Endothelial cell of umbilical vein (primary cell): ENCODE data around the gene PLK5. TPM values are rescaled to one million over a fixed set of nuclear protein-coding genes. Genes with fewer than 3 reads are reported as not detected.
"Not testable (repeated sequence)": the region's sequence is repeated elsewhere in the genome, so short reads cannot be mapped to it uniquely, and the experiment has no call there.

ENCODE experiments used
- BruUV-seq: library from RNA; stranded (reverse); fragments of 400-500 nt; replicated peaks from 2 replicates; lab custom pipeline; 2021; lab: Mats Ljungman, UMichigan
- CTCF ChIA-PET: fragments of 300-600, 350-600 bp; sonication (Branson Sonifier 250); formaldehyde crosslinking; loops from one replicate; lab custom pipeline; 2021; ENCODE audit warnings: antibody characterized with exemption, inconsistent platforms; lab: Charles Lee
- POLR2A ChIA-PET: fragments of 300-600, 350-600 bp; sonication (Branson Sonifier 250); formaldehyde crosslinking; loops from one replicate; lab custom pipeline; 2021; ENCODE audit warnings: antibody characterized with exemption, inconsistent platforms; lab: Charles Lee
- DNase-seq: peaks from one replicate; pipeline ENCODE4 v3.0.0-alpha.2; 2011; ENCODE audit warnings: low read depth, low spot score
- FAIRE-seq: peaks from 2 replicates; lab custom pipeline; 2011; peaks lifted over from hg19 to GRCh38; lab: Jason Lieb, UNC
- H2AFZ ChIP-seq: 2 replicates; pipeline ENCODE4 v1.6.0; 2012; ENCODE audit warnings: low read depth, low read length, control low read depth, inconsistent platforms
- H3K27ac ChIP-seq: 2 replicates; pipeline ENCODE4 v1.5.1; 2011; ENCODE audit warnings: low read depth, mild to moderate bottlenecking, control low read depth, low read length, moderate library complexity; ENCODE audit not compliant: insufficient read depth
- H3K27me3 ChIP-seq, 2 experiments: 2 replicates each; pipeline versions ENCODE4 v1.6.0 to v1.6.1; 2011; ENCODE audit warnings: low read length in 2 of 2, mixed read lengths in 1 of 2; ENCODE audit not compliant: control insufficient read depth in 2 of 2, insufficient read depth in 2 of 2
- H3K36me3 ChIP-seq, 2 experiments: 2 replicates in 1 of 2; 3 replicates in 1 of 2; pipeline ENCODE4 v1.5.1; 2011; ENCODE audit warnings: low read length in 2 of 2, mild to moderate bottlenecking in 1 of 2, moderate library complexity in 1 of 2; ENCODE audit not compliant: control insufficient read depth in 2 of 2, insufficient read depth in 2 of 2; ENCODE audit errors: extremely low read depth in 1 of 2
- H3K4me1 ChIP-seq: 3 replicates; pipeline ENCODE4 v1.5.1; 2011; ENCODE audit warnings: mild to moderate bottlenecking, low read length; ENCODE audit not compliant: control insufficient read depth, insufficient read depth; ENCODE audit errors: extremely low read depth
- H3K4me2 ChIP-seq: 2 replicates; pipeline ENCODE4 v1.6.1; 2011; ENCODE audit warnings: low read length, control low read depth, mixed read lengths; ENCODE audit not compliant: insufficient read depth
- H3K4me3 ChIP-seq, 3 experiments: fragments of 200-600 bp in 1 of 3; sonication (generic), shearing (Covaris generic) in 1 of 3; replicated peaks in 1 of 3; 2 replicates each; pipeline ENCODE4 v1.5.1; 2011 to 2016; ENCODE audit warnings: control low read depth in 3 of 3, low read length in 3 of 3, mild to moderate bottlenecking in 2 of 3, inconsistent platforms in 1 of 3, low read depth in 1 of 3, moderate library complexity in 1 of 3; ENCODE audit not compliant: insufficient read depth in 1 of 3
- H3K79me2 ChIP-seq: 2 replicates; pipeline ENCODE4 v1.6.0; 2012; ENCODE audit warnings: low read length, inconsistent platforms; ENCODE audit not compliant: control insufficient read depth, insufficient read depth
- H3K9ac ChIP-seq: replicated peaks from 2 replicates; pipeline ENCODE3; 2011; ENCODE audit warnings: low read length, control low read depth; ENCODE audit not compliant: insufficient read depth; ENCODE audit errors: extremely low read depth
- H3K9me1 ChIP-seq: replicated peaks from 3 replicates; pipeline ENCODE4 v1.6.0; 2011; ENCODE audit warnings: mild to moderate bottlenecking, low read length; ENCODE audit not compliant: control insufficient read depth, insufficient read depth; ENCODE audit errors: extremely low read depth
- H3K9me3 ChIP-seq: replicated peaks from 2 replicates; pipeline ENCODE4 v1.5.1; 2012; ENCODE audit warnings: low read length, inconsistent platforms; ENCODE audit not compliant: control insufficient read depth, insufficient read depth
- H4K20me1 ChIP-seq: replicated peaks from 2 replicates; pipeline ENCODE3; 2011; ENCODE audit warnings: mild to moderate bottlenecking, low read length; ENCODE audit not compliant: control insufficient read depth, insufficient read depth; ENCODE audit errors: extremely low read depth
- CTCF ChIP-seq, 2 donors: IDR thresholded peaks; 1 replicate in 1 of 2; 2 replicates in 1 of 2; pipeline ENCODE4 v1.5.1; 2011; ENCODE audit warnings: low read length in 2 of 2, mild to moderate bottlenecking in 2 of 2, moderate library complexity in 2 of 2, control low read depth in 1 of 2, inconsistent platforms in 1 of 2, low read depth in 1 of 2; ENCODE audit not compliant: insufficient read depth in 1 of 2; ENCODE audit errors: extremely low read depth in 1 of 2
- EZH2 ChIP-seq: IDR thresholded peaks from 2 replicates; pipeline ENCODE4 v1.6.1; 2012; ENCODE audit warnings: borderline replicate concordance, low read depth, mild to moderate bottlenecking, moderate library complexity, low read length, inconsistent platforms; ENCODE audit not compliant: severe bottlenecking
- FOS ChIP-seq: IDR thresholded peaks from 2 replicates; pipeline ENCODE4 v1.6.1; 2011; ENCODE audit warnings: mild to moderate bottlenecking, low read length, moderate library complexity, borderline replicate concordance; ENCODE audit not compliant: insufficient read depth
- GATA2 ChIP-seq: IDR thresholded peaks from 2 replicates; pipeline ENCODE4 v1.7.0; 2011; ENCODE audit warnings: low read depth, mild to moderate bottlenecking, moderate library complexity, mixed read lengths, low read length; ENCODE audit not compliant: insufficient read length, insufficient read depth
- JUN ChIP-seq: IDR thresholded peaks from 2 replicates; pipeline ENCODE4 v1.6.1; 2011; ENCODE audit warnings: borderline replicate concordance, low read depth; ENCODE audit not compliant: insufficient read length, insufficient read depth
- MAX ChIP-seq: IDR thresholded peaks from 2 replicates; pipeline ENCODE4 v1.6.1; 2011; ENCODE audit not compliant: insufficient read depth, insufficient read length
- MYC ChIP-seq: IDR thresholded peaks from one replicate; pipeline ENCODE4 v1.6.1; 2011; ENCODE audit warnings: mild to moderate bottlenecking, low read depth, low read length
- POLR2A ChIP-seq: IDR thresholded peaks from 2 replicates; pipeline ENCODE4 v1.6.1; 2012; ENCODE audit warnings: low read depth, mild to moderate bottlenecking, control low read depth, low read length
- POLR2AphosphoS5 ChIP-seq: IDR thresholded peaks from 2 replicates; pipeline ENCODE4 v1.6.1; 2012; ENCODE audit warnings: low read depth, mild to moderate bottlenecking, control low read depth, low read length, moderate library complexity; ENCODE audit not compliant: insufficient read depth
- dilution Hi-C: fragments of 300-500 bp; cut with MboI; formaldehyde crosslinking; loops from one replicate; pipeline ENCODE4 v1.15.0; 2019; ENCODE audit warnings: low sequenced_read_pairs; ENCODE audit not compliant: extremely low pct_ligation_motif_present
- intact Hi-C: fragments of 100-400 bp; cut with micrococcal nuclease; formaldehyde crosslinking; loops from one replicate; pipeline ENCODE4 v1.10.0; 2022
- polyA plus RNA-seq, 4 experiments: library from polyadenylated mRNA; depleted of rRNA in 3 of 4; stranded (reverse) in 3 of 4; unstranded in 1 of 4; fragments of >200 nt; gene quantifications; 2 replicates each; pipeline versions ENCODE4 v1.2.1 to v1.2.3, GENCODE V29; 2011 to 2012; ENCODE audit warnings: missing spikeins in 1 of 4
- total RNA-seq: library from RNA; stranded (reverse); gene quantifications from 2 replicates; pipeline ENCODE4 v1.2.3, GENCODE V29; 2021

Gene PLK5
- total and polyA plus RNA-seq, 2 donors (not counting 3 experiments of a cell fraction or from before 2014, with no cell fraction given), result not detected

- H3K9ac ChIP-seq, result no peak overlapping the region
- H3K4me1 ChIP-seq, result no peaks in the 10 kb centered on the region
- no TSS peak for BruUV-seq
- H3K27me3 ChIP-seq, result no peaks in the 10 kb centered on the region
- no peaks in the 10 kb centered on the region for H4K20me1 ChIP-seq
- H3K79me2 ChIP-seq, result no peaks in the 10 kb centered on the region
- FAIRE-seq (no peak), DNase-seq (no peak)
- ChIA-PET POLR2A (no interaction called here), CTCF (no interaction called here)
- H3K27ac ChIP-seq, result no peak overlapping the region
- H3K4me2 ChIP-seq, result no peak overlapping the region
- no peak overlapping the region for H2AFZ ChIP-seq
- H3K9me3 ChIP-seq, result no peaks in the 10 kb centered on the region
- dilution Hi-C loops, result no loop called here
- H3K36me3 ChIP-seq, result no peaks in the 10 kb centered on the region
- no peaks in the 10 kb centered on the region for H3K9me1 ChIP-seq
- intact Hi-C loops, result no loop called here
- TF ChIP-seq MAX (no peak), CTCF (IDR thresholded peaks at IDR 0.05; ENCODE audit: extremely low read depth in 1 of 2, insufficient read depth in 1 of 2, low read depth in 1 of 2, low read length in 2 of 2) (no peak), GATA2 (no peak), JUN (no peak), POLR2AphosphoS5 (no peak), POLR2A (no peak), EZH2 (no peak), FOS (no peak), MYC (no peak)
- no peak overlapping the region for H3K4me3 ChIP-seq
Observed at GRCh38 chr19:1538978-1539377, 15.1 kb downstream of the PLK5 start.

- H3K9me3 ChIP-seq, CTCF ChIA-PET, H4K20me1 ChIP-seq, H3K79me2 ChIP-seq, H3K36me3 ChIP-seq, H3K4me2 ChIP-seq, BruUV-seq, H2AFZ ChIP-seq, H3K27ac ChIP-seq, FAIRE-seq, H3K4me1 ChIP-seq, H3K27me3 ChIP-seq, H3K9me1 ChIP-seq, intact Hi-C loops, H3K9ac ChIP-seq, DNase-seq, H3K4me3 ChIP-seq, dilution Hi-C loops: not testable (repeated sequence)
- POLR2A ChIA-PET, result interaction anchor here (0.7 kb wide), 1 partner anchor 142 kb away, joined by 6 read pairs; no protein-coding TSS in a partner anchor
Observed at GRCh38 chr19:1539749-1540148, 15.9 kb downstream of the PLK5 start.
